Astrocyte (in vitro differentiated cells and primary cell): Measurements from ENCODE around the gene KRTAP10-8. TPM values are rescaled to one million over a fixed set of nuclear protein-coding genes. Genes with fewer than 3 reads are reported as not detected.
"Not testable (repeated sequence)": the region's sequence is repeated elsewhere in the genome, so short reads cannot be mapped to it uniquely, and the experiment has no call there.

Experiments
- DNase-seq: peaks from one replicate; pipeline ENCODE4 v3.0.0-alpha.2; 2010; ENCODE audit warnings: low read depth
- FAIRE-seq: peaks from 2 replicates; lab custom pipeline; 2011; peaks lifted over from hg19 to GRCh38; lab: Jason Lieb, UNC
- H2AFZ ChIP-seq: 2 replicates; pipeline ENCODE4 v1.6.0; 2012; ENCODE audit warnings: low read depth, low read length, inconsistent platforms
- H3K27ac ChIP-seq: 2 replicates; pipeline ENCODE4 v1.5.1; 2011; ENCODE audit warnings: low read depth, low read length, inconsistent platforms
- H3K27me3 ChIP-seq: 2 replicates; pipeline ENCODE4 v1.6.0; 2011; ENCODE audit warnings: low read length, inconsistent platforms; ENCODE audit not compliant: insufficient read depth
- H3K36me3 ChIP-seq: 2 replicates; pipeline ENCODE4 v1.5.1; 2011; ENCODE audit warnings: low read length, inconsistent platforms; ENCODE audit not compliant: insufficient read depth
- H3K4me1 ChIP-seq: 2 replicates; pipeline ENCODE4 v1.5.1; 2011; ENCODE audit warnings: low read length, inconsistent platforms; ENCODE audit not compliant: insufficient read depth
- H3K4me2 ChIP-seq: 2 replicates; pipeline ENCODE4 v1.6.0; 2012; ENCODE audit warnings: low read length, inconsistent platforms
- H3K4me3 ChIP-seq: 2 replicates; pipeline ENCODE4 v1.5.1; 2011; ENCODE audit warnings: low read depth, mild to moderate bottlenecking, low read length, inconsistent platforms; ENCODE audit not compliant: insufficient read depth
- H3K79me2 ChIP-seq: 2 replicates; pipeline ENCODE4 v1.6.0; 2012; ENCODE audit warnings: mild to moderate bottlenecking, low read length, inconsistent platforms; ENCODE audit not compliant: insufficient read depth
- H3K9ac ChIP-seq: 2 replicates; pipeline ENCODE4 v1.6.0; 2012; ENCODE audit warnings: mild to moderate bottlenecking, low read length, inconsistent platforms
- H3K9me3 ChIP-seq: 2 replicates; pipeline ENCODE4 v1.5.1; 2012; ENCODE audit warnings: low read depth, mild to moderate bottlenecking, low read length, inconsistent platforms; ENCODE audit not compliant: insufficient read depth
- H4K20me1 ChIP-seq: 2 replicates; pipeline ENCODE4 v1.6.0; 2012; ENCODE audit warnings: low read length, inconsistent platforms; ENCODE audit not compliant: insufficient read depth
- H3K27ac Mint-ChIP-seq: one replicate; pipeline ENCODE4 v1.8.0; 2021; ENCODE audit warnings: mild to moderate bottlenecking, mixed read lengths; ENCODE audit not compliant: unreplicated experiment
- H3K27me3 Mint-ChIP-seq: one replicate; pipeline ENCODE4 v1.8.0; 2021; ENCODE audit warnings: low read depth, mixed read lengths; ENCODE audit not compliant: unreplicated experiment
- H3K36me3 Mint-ChIP-seq: one replicate; pipeline ENCODE4 v1.8.0; 2021; ENCODE audit warnings: low read depth, mixed read lengths; ENCODE audit not compliant: unreplicated experiment
- H3K4me1 Mint-ChIP-seq: one replicate; pipeline ENCODE4 v1.8.0; 2021; ENCODE audit warnings: low read depth, mixed read lengths; ENCODE audit not compliant: unreplicated experiment
- H3K4me3 Mint-ChIP-seq: one replicate; pipeline ENCODE4 v1.8.0; 2021; ENCODE audit warnings: mild to moderate bottlenecking, moderate library complexity, mixed read lengths; ENCODE audit not compliant: unreplicated experiment
- H3K9me3 Mint-ChIP-seq: one replicate; pipeline ENCODE4 v1.8.0; 2021; ENCODE audit warnings: mild to moderate bottlenecking, mixed read lengths; ENCODE audit not compliant: unreplicated experiment
- CTCF ChIP-seq: IDR thresholded peaks from 2 replicates; pipeline ENCODE4 v1.5.1; 2011; ENCODE audit warnings: low read depth, mild to moderate bottlenecking, inconsistent platforms, low read length, moderate library complexity; ENCODE audit not compliant: insufficient read depth
- EZH2 ChIP-seq: IDR thresholded peaks from 2 replicates; pipeline ENCODE4 v1.6.1; 2012; ENCODE audit warnings: mild to moderate bottlenecking, low read length, inconsistent platforms; ENCODE audit not compliant: insufficient read depth
- total RNA-seq: library from RNA; stranded (reverse); gene quantifications from 2 replicates; pipeline ENCODE4 v1.2.1, GENCODE V29; 2021

Gene KRTAP10-8
- total RNA-seq, 1 donor from 2014 or later = not detected

GRCh38 chr21:44658913-44659595 is 47.2 kb downstream of the KRTAP10-8 start:
- H3K9ac ChIP-seq = no peak overlapping the region
- H3K4me3 Mint-ChIP-seq = peak overlapping the region; percentile 40
- H3K27ac Mint-ChIP-seq = peak overlapping the region; percentile 11
- H3K36me3 ChIP-seq = no peaks in the 10 kb centered on the region
- H3K4me1 ChIP-seq = no peaks in the 10 kb centered on the region
- H4K20me1 ChIP-seq = no peaks in the 10 kb centered on the region
- H3K79me2 ChIP-seq = no peaks in the 10 kb centered on the region
- no peak overlapping the region for H3K4me2 ChIP-seq
- H3K9me3 Mint-ChIP-seq = peaks cover 29% of the 10 kb centered on the region
- peaks cover 7% of the 10 kb centered on the region for H3K4me1 Mint-ChIP-seq
- no peaks in the 10 kb centered on the region for H3K27me3 ChIP-seq
- H3K36me3 Mint-ChIP-seq = peaks cover 2% of the 10 kb centered on the region
- no peak overlapping the region for H3K4me3 ChIP-seq
- TF ChIP-seq CTCF = no peak
- TF ChIP-seq EZH2 = no peak
- DNase-seq (no peak), FAIRE-seq (no peak)
- no peak overlapping the region for H3K27ac ChIP-seq
- H3K27me3 Mint-ChIP-seq = peaks cover 23% of the 10 kb centered on the region
- no peaks in the 10 kb centered on the region for H3K9me3 ChIP-seq
- no peak overlapping the region for H2AFZ ChIP-seq

DNA sequence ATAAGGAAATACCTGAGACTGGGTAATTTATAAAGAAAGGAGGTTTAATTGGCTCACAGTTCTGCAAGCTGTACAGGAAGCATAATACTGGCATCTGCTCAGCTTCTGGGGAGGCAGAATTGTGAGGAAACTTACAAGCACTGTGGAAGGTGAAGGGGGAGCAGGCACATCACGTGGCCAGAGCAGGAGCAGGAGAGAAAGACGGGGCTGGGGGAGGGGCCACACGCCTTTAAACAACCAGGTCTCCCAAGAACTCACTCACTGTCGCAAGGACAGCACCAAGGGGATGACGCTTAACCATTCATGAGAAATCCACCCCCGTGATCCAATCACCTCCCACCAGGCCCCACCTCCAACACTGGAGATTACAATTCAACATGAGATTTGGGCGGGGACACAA is 49.7 kb downstream of the KRTAP10-8 start:
- not testable (repeated sequence) for H3K9ac ChIP-seq, FAIRE-seq, H3K27ac ChIP-seq, H3K79me2 ChIP-seq, H3K4me1 Mint-ChIP-seq, H3K4me2 ChIP-seq, H3K4me1 ChIP-seq, H3K27ac Mint-ChIP-seq, H2AFZ ChIP-seq, H3K36me3 Mint-ChIP-seq, H3K27me3 ChIP-seq, H3K4me3 Mint-ChIP-seq, H3K36me3 ChIP-seq, H3K4me3 ChIP-seq, H3K9me3 ChIP-seq, H4K20me1 ChIP-seq, DNase-seq
- Mint-ChIP-seq H3K27me3 (peaks cover 19% of the 10 kb centered on the region), H3K9me3 (peaks cover 15% of the 10 kb centered on the region)

Other genes with a start within 250 kb of the KRTAP10-8 start
- 5.2 and 5.6 TPM in 2 replicates for gene LRRC3, start 156.6 kb upstream of the KRTAP10-8 start, total RNA-seq
- not detected in 2 replicates for gene KRTAP10-1, start 71.9 kb upstream of the KRTAP10-8 start, total RNA-seq
- not detected in 2 replicates for gene KRTAP10-2, start 60.6 kb upstream of the KRTAP10-8 start, total RNA-seq
- gene KRTAP10-3, start 53.3 kb upstream of the KRTAP10-8 start, total RNA-seq = not detected in 2 replicates
- not detected in 2 replicates for gene KRTAP10-4, start 38.4 kb upstream of the KRTAP10-8 start, total RNA-seq
- not detected in 2 replicates for gene KRTAP10-5, start 31.5 kb upstream of the KRTAP10-8 start, total RNA-seq
- gene KRTAP10-6, start 19.6 kb upstream of the KRTAP10-8 start, total RNA-seq = not detected in 2 replicates
- gene KRTAP10-7, start 11.5 kb upstream of the KRTAP10-8 start, total RNA-seq = not detected in 2 replicates
- not detected in 2 replicates for gene KRTAP10-9, start 15.0 kb downstream of the KRTAP10-8 start, total RNA-seq
- gene KRTAP10-10, start 25.3 kb downstream of the KRTAP10-8 start, total RNA-seq = not detected in 2 replicates
- not detected in 2 replicates for gene KRTAP10-11, start 34.3 kb downstream of the KRTAP10-8 start, total RNA-seq
- not detected in 2 replicates for gene KRTAP12-4, start 42.6 kb downstream of the KRTAP10-8 start, total RNA-seq
- gene KRTAP12-3, start 45.9 kb downstream of the KRTAP10-8 start, total RNA-seq = not detected in 2 replicates
- gene KRTAP12-2, start 54.8 kb downstream of the KRTAP10-8 start, total RNA-seq = not detected in 2 replicates
- not detected in 2 replicates for gene KRTAP12-1, start 70.1 kb downstream of the KRTAP10-8 start, total RNA-seq
- gene KRTAP10-12, start 85.1 kb downstream of the KRTAP10-8 start, total RNA-seq = not detected in 2 replicates
- gene TSPEAR, start 99.5 kb downstream of the KRTAP10-8 start, total RNA-seq = not detected in 2 replicates
- 63.8 and 74.5 TPM in 2 replicates for gene UBE2G2, start 189.7 kb downstream of the KRTAP10-8 start, total RNA-seq
- gene SUMO3, start 206.0 kb downstream of the KRTAP10-8 start, total RNA-seq = 72.7 and 83.5 TPM in 2 replicates